Erythroblast (primary cell): ENCODE results near the gene PRSS38.

Experiments used
- DNase-seq, 2 experiments: peaks; one replicate each; lab custom pipeline; 2025; lab: John Stamatoyannopoulos, UW
- GATA1 ChIP-seq: IDR thresholded peaks from 2 replicates; pipeline ENCODE4 v1.6.1; 2011; ENCODE audit warnings: low read depth, mild to moderate bottlenecking, control low read depth, low read length, moderate library complexity
- POLR2A ChIP-seq: IDR thresholded peaks from 2 replicates; pipeline ENCODE4 v1.6.1; 2011; ENCODE audit warnings: mild to moderate bottlenecking, low read length

The PRSS38 gene

GRCh38 chr1:227893300-227893948 lies 77.9 kb downstream of the PRSS38 start:
- no peak for DNase-seq
- TF ChIP-seq POLR2A, result no peak
- TF ChIP-seq GATA1, result no peak

- no peak for DNase-seq
- TF ChIP-seq GATA1 (no peak), POLR2A (no peak)
These were observed 78.7 kb downstream of the PRSS38 start for GRCh38 chr1:227893949-227894721.

- TF ChIP-seq GATA1, result no peak
- no peak for TF ChIP-seq POLR2A
- no peak for DNase-seq
These were observed 79.5 kb downstream of the PRSS38 start for GRCh38 chr1:227894831-227895451.
